GM12872 (cell line): ENCODE results near the gene RCSD1.

Source experiments
- CTCF ChIP-seq: IDR thresholded peaks from 3 replicates; pipeline ENCODE4 v1.5.1; 2011; ENCODE audit warnings: low read depth, mild to moderate bottlenecking, low read length, moderate library complexity; ENCODE audit not compliant: insufficient read depth

RCSD1 gene

GRCh38 chr1:167638064-167638463 lies 8.0 kb downstream of the RCSD1 start:
- TF ChIP-seq CTCF: no peak

GRCh38 chr1:167640051-167640450 lies 10.0 kb downstream of the RCSD1 start:
- TF ChIP-seq CTCF: no peak

- no peak for TF ChIP-seq CTCF
These were observed 11.9 kb downstream of the RCSD1 start for GRCh38 chr1:167641786-167642500.

- no peak for TF ChIP-seq CTCF
These were observed 12.4 kb downstream of the RCSD1 start for GRCh38 chr1:167642501-167642826.

GRCh38 chr1:167643441-167643840 lies 13.4 kb downstream of the RCSD1 start:
- no peak for TF ChIP-seq CTCF

GRCh38 chr1:167644551-167644950 lies 14.5 kb downstream of the RCSD1 start:
- no peak for TF ChIP-seq CTCF

GRCh38 chr1:167645140-167645541 lies 15.1 kb downstream of the RCSD1 start:
- no peak for TF ChIP-seq CTCF
